GM12878 (cell line): ENCODE measurements around the gene ZNF423. TPM values are rescaled to one million over a fixed set of nuclear protein-coding genes. Genes with fewer than 3 reads are reported as not detected.

ENCODE experiments used
- ATAC-seq: fragments of 200-7000 bp; cut with Tn5 transposase; 3 replicates; pipeline ENCODE4 v1.9.1; 2020; ENCODE audit warnings: mild to moderate bottlenecking, moderate library complexity
- BruUV-seq: library from RNA; stranded (reverse); fragments of 400-500 nt; replicated peaks from 2 replicates; lab custom pipeline; 2021; lab: Mats Ljungman, UMichigan
- CTCF ChIA-PET: fragments of 300-600 bp; sonication (Branson Sonifier 250); formaldehyde crosslinking; extraction: SDS; loops from one replicate; lab custom pipeline; 2021; ENCODE audit warnings: inconsistent platforms; lab: Yijun Ruan, JAX
- POLR2A ChIA-PET: fragments of 350-600 bp; formaldehyde crosslinking; extraction: SDS; loops from one replicate; lab custom pipeline; 2021; ENCODE audit warnings: inconsistent platforms; lab: Charles Lee
- RAD21 ChIA-PET: fragments of 300-600 bp; sonication (Branson Sonifier 250); formaldehyde crosslinking; loops from one replicate; lab custom pipeline; 2023; ENCODE audit warnings: antibody characterized with exemption; ENCODE audit not compliant: unreplicated experiment; lab: Charles Lee
- SMC1A ChIA-PET: fragments of 300-600 bp; sonication (Branson Sonifier 250); formaldehyde crosslinking; loops from one replicate; lab custom pipeline; 2023; ENCODE audit not compliant: unreplicated experiment, uncharacterized antibody; lab: Charles Lee
- DNase-seq: peaks from one replicate; pipeline ENCODE4 v3.0.0-alpha.2; 2011; ENCODE audit warnings: low read depth, low spot score
- FAIRE-seq: peaks from 3 replicates; lab custom pipeline; 2011; peaks lifted over from hg19 to GRCh38; lab: Jason Lieb, UNC
- H2AFZ ChIP-seq: 2 replicates; pipeline ENCODE4 v1.6.0; 2011; ENCODE audit warnings: low read depth, low read length, control low read depth; ENCODE audit not compliant: control insufficient read depth
- H3K27ac ChIP-seq: 2 replicates; pipeline ENCODE4 v1.5.1; 2011; ENCODE audit warnings: control low read depth; ENCODE audit not compliant: control insufficient read depth, insufficient read depth
- H3K27me3 ChIP-seq, 2 experiments: replicated peaks in 1 of 2; 2 replicates each; pipeline versions ENCODE4 v1.6.0 to v1.6.1; 2011; ENCODE audit warnings: low read length in 1 of 2; ENCODE audit not compliant: control insufficient read depth in 2 of 2, insufficient read depth in 2 of 2
- H3K36me3 ChIP-seq, 2 experiments: 2 replicates each; pipeline ENCODE4 v1.5.1; 2011; ENCODE audit warnings: low read length in 1 of 2; ENCODE audit not compliant: control insufficient read depth in 2 of 2, insufficient read depth in 2 of 2
- H3K4me1 ChIP-seq: 2 replicates; pipeline ENCODE4 v1.6.1; 2011; ENCODE audit warnings: mild to moderate bottlenecking, low read length, moderate library complexity, mixed read lengths; ENCODE audit not compliant: control insufficient read depth, insufficient read depth
- H3K4me2 ChIP-seq: 2 replicates; pipeline ENCODE4 v1.6.0; 2011; ENCODE audit warnings: control low read depth; ENCODE audit not compliant: control insufficient read depth, insufficient read depth
- H3K4me3 ChIP-seq: fragments of 200-600 bp; sonication (generic); 2 replicates; pipeline ENCODE4 v1.5.1; 2016
- H3K79me2 ChIP-seq: 2 replicates; pipeline ENCODE4 v1.6.0; 2011; ENCODE audit warnings: low read length; ENCODE audit not compliant: control insufficient read depth, insufficient read depth
- H3K9ac ChIP-seq: 2 replicates; pipeline ENCODE4 v1.8.0; 2011; ENCODE audit warnings: low read length, control low read depth, mixed read lengths; ENCODE audit not compliant: control insufficient read depth, insufficient read depth
- H3K9me3 ChIP-seq: replicated peaks from 3 replicates; pipeline ENCODE4 v1.5.1; 2011; ENCODE audit warnings: mild to moderate bottlenecking, low read length; ENCODE audit not compliant: control insufficient read depth, insufficient read depth
- H4K20me1 ChIP-seq: 2 replicates; pipeline ENCODE4 v1.6.0; 2011; ENCODE audit not compliant: control insufficient read depth, insufficient read depth
- BMI1 ChIP-seq: fragments of 450-650 bp; IDR thresholded peaks from 2 replicates; pipeline ENCODE4 v1.6.1; 2016; ENCODE audit warnings: mild to moderate bottlenecking, moderate library complexity, borderline replicate concordance
- FOXM1 ChIP-seq: IDR thresholded peaks from 2 replicates; pipeline ENCODE4 v1.6.1; 2012; ENCODE audit warnings: low read depth, mild to moderate bottlenecking, inconsistent platforms, low read length, moderate library complexity
- NR2F1 ChIP-seq: fragments of 450-650 bp; conservative IDR thresholded peaks from 2 replicates; pipeline ENCODE4 v1.6.1; 2017; ENCODE audit warnings: mild to moderate bottlenecking
- WGBS: methylation state at CpG from one replicate; pipeline ENCODE4 v1.1.6; 2016; ENCODE audit warnings: low lambda C conversion rate; ENCODE audit not compliant: insufficient replicate concordance, insufficient coverage; ENCODE audit errors: missing lambda C conversion rate; 5-methylcytosine and 5-hydroxymethylcytosine counted together
- in situ Hi-C: fragments of 300-500 bp; cut with MboI; formaldehyde crosslinking; loops from 9 replicates; pipeline ENCODE4 v1.14.3; 2018; ENCODE audit warnings: mixed read lengths
- intact Hi-C: fragments of 100-400 bp; cut with micrococcal nuclease; formaldehyde crosslinking; loops from one replicate; pipeline ENCODE4 v1.14.2; 2022; ENCODE audit not compliant: unreplicated experiment
- polyA plus RNA-seq, 11 experiments: library from polyadenylated mRNA; depleted of rRNA in 4 of 11; unstranded in 6 of 11; stranded (reverse) in 5 of 11; fragments of >200 nt; fragmentation: Nextera tagmentation in 4 of 11; fragmentation: Illumina TruSeq in 1 of 11; extraction: Ambion mirVana in 4 of 11; extraction: Trizol in 1 of 11; gene quantifications; 1 replicate in 1 of 11; 2 replicates in 10 of 11; pipeline versions ENCODE4 v1.2.1 to v1.2.3, GENCODE V29; 2011 to 2016; ENCODE audit warnings: inconsistent platforms in 2 of 11, missing spikeins in 2 of 11, low read depth in 1 of 11
- total RNA-seq, 4 experiments: library from RNA; depleted of rRNA in 3 of 4; stranded (reverse); fragments of >200 nt in 3 of 4; fragmentation: Illumina TruSeq in 1 of 4; extraction: Trizol in 1 of 4; gene quantifications; 2 replicates each; pipeline versions ENCODE4 v1.2.1 to v1.2.3, GENCODE V29; 2013 to 2021
- TF ChIP-seq, protein P1 (sequence below): fragments of 450-650 bp; conservative IDR thresholded peaks from 2 replicates; pipeline ENCODE4 v1.6.1; 2017; ENCODE audit warnings: mild to moderate bottlenecking, moderate library complexity
- TF ChIP-seq, protein P2 (sequence below): IDR thresholded peaks from 2 replicates; pipeline ENCODE4 v1.6.1; 2012; ENCODE audit warnings: low read length, inconsistent platforms
- TF ChIP-seq, protein P3 (sequence below): fragments of 450-650 bp; IDR thresholded peaks from 2 replicates; pipeline ENCODE4 v1.6.1; 2016; ENCODE audit warnings: mild to moderate bottlenecking
- TF ChIP-seq, protein P4 (sequence below): fragments of 450-650 bp; formaldehyde crosslinking; IDR thresholded peaks from 2 replicates; pipeline ENCODE4 v1.5.0; 2022; ENCODE audit warnings: mild to moderate bottlenecking, missing genetic modification characterization
- TF ChIP-seq, protein P5 (sequence below): fragments of 450-650 bp; IDR thresholded peaks from 2 replicates; pipeline ENCODE4 v1.6.1; 2017; ENCODE audit warnings: mild to moderate bottlenecking, moderate library complexity
- TF ChIP-seq, protein P6 (sequence below): fragments of 150-350 bp; IDR thresholded peaks from 2 replicates; pipeline ENCODE4 v1.6.1; 2014; ENCODE audit warnings: mild to moderate bottlenecking, low read depth, low read length

The ZNF423 gene
- total and polyA plus RNA-seq, 10 of the 15 experiments (the other 5 are each of a cell fraction or from before 2014, with no cell fraction given), result 0.03 to 0.64 (median 0.10) TPM

DNA sequence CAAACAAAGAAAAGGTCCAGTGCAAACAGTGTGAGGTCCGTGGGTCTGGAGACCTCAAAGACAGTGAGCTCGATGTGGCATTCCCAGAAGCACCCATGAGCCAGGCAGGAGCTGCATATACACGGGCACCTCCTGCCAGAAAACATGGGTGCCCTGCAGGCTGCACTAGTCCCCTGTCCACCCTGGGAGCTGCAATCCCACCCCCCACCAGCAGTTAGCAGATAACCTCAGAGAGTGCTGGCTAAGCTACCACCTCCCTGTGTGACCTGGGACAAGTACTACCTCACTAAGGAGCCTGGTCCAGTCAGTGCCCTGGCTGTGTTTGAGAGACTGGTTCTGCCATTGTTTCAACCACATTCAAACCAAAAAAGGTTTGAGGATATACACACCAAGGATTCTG, 135.7 kb downstream of the ZNF423 start:
- Histone ChIP-seq H3K4me1 (no peaks in the 10 kb centered on the region), H2AFZ (no peak overlapping the region), H3K9me3 (no peaks in the 10 kb centered on the region), H4K20me1 (no peaks in the 10 kb centered on the region), H3K36me3 (no peaks in the 10 kb centered on the region), H3K27ac (no peak overlapping the region), H3K27me3 (peaks cover 0 to 3% of the 10 kb centered on the region in 2 experiments; a peak in 1 of 4 replicates), H3K4me2 (no peak overlapping the region), H3K79me2 (no peaks in the 10 kb centered on the region), H3K4me3 (no peak overlapping the region), H3K9ac (no peak overlapping the region)
- no TSS peak for BruUV-seq
- ChIA-PET POLR2A (no interaction called here), CTCF (no interaction called here), RAD21 (no interaction called here), SMC1A (no interaction called here)
- in situ Hi-C loops (no loop called here), intact Hi-C loops (no loop called here)
- FAIRE-seq (no peak), DNase-seq (no peak), ATAC-seq (no peak)
- 0% methylated on average over 3 of the region's 3 CpGs for WGBS
- TF ChIP-seq FOXM1, result no peak
- TF ChIP-seq, protein P1, sequence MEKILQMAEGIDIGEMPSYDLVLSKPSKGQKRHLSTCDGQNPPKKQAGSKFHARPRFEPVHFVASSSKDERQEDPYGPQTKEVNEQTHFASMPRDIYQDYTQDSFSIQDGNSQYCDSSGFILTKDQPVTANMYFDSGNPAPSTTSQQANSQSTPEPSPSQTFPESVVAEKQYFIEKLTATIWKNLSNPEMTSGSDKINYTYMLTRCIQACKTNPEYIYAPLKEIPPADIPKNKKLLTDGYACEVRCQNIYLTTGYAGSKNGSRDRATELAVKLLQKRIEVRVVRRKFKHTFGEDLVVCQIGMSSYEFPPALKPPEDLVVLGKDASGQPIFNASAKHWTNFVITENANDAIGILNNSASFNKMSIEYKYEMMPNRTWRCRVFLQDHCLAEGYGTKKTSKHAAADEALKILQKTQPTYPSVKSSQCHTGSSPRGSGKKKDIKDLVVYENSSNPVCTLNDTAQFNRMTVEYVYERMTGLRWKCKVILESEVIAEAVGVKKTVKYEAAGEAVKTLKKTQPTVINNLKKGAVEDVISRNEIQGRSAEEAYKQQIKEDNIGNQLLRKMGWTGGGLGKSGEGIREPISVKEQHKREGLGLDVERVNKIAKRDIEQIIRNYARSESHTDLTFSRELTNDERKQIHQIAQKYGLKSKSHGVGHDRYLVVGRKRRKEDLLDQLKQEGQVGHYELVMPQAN, result no peak
- TF ChIP-seq, protein P2, sequence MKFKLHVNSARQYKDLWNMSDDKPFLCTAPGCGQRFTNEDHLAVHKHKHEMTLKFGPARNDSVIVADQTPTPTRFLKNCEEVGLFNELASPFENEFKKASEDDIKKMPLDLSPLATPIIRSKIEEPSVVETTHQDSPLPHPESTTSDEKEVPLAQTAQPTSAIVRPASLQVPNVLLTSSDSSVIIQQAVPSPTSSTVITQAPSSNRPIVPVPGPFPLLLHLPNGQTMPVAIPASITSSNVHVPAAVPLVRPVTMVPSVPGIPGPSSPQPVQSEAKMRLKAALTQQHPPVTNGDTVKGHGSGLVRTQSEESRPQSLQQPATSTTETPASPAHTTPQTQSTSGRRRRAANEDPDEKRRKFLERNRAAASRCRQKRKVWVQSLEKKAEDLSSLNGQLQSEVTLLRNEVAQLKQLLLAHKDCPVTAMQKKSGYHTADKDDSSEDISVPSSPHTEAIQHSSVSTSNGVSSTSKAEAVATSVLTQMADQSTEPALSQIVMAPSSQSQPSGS, result no peak
- no peak for TF ChIP-seq BMI1
- no peak for TF ChIP-seq NR2F1
- TF ChIP-seq, protein P3, sequence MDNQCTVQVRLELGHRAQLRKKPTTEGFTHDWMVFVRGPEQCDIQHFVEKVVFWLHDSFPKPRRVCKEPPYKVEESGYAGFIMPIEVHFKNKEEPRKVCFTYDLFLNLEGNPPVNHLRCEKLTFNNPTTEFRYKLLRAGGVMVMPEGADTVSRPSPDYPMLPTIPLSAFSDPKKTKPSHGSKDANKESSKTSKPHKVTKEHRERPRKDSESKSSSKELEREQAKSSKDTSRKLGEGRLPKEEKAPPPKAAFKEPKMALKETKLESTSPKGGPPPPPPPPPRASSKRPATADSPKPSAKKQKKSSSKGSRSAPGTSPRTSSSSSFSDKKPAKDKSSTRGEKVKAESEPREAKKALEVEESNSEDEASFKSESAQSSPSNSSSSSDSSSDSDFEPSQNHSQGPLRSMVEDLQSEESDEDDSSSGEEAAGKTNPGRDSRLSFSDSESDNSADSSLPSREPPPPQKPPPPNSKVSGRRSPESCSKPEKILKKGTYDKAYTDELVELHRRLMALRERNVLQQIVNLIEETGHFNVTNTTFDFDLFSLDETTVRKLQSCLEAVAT, result no peak
- TF ChIP-seq, protein P4, sequence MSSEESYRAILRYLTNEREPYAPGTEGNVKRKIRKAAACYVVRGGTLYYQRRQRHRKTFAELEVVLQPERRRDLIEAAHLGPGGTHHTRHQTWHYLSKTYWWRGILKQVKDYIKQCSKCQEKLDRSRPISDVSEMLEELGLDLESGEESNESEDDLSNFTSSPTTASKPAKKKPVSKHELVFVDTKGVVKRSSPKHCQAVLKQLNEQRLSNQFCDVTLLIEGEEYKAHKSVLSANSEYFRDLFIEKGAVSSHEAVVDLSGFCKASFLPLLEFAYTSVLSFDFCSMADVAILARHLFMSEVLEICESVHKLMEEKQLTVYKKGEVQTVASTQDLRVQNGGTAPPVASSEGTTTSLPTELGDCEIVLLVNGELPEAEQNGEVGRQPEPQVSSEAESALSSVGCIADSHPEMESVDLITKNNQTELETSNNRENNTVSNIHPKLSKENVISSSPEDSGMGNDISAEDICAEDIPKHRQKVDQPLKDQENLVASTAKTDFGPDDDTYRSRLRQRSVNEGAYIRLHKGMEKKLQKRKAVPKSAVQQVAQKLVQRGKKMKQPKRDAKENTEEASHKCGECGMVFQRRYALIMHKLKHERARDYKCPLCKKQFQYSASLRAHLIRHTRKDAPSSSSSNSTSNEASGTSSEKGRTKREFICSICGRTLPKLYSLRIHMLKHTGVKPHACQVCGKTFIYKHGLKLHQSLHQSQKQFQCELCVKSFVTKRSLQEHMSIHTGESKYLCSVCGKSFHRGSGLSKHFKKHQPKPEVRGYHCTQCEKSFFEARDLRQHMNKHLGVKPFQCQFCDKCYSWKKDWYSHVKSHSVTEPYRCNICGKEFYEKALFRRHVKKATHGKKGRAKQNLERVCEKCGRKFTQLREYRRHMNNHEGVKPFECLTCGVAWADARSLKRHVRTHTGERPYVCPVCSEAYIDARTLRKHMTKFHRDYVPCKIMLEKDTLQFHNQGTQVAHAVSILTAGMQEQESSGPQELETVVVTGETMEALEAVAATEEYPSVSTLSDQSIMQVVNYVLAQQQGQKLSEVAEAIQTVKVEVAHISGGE (CRISPR knock-in tag), result no peak
- TF ChIP-seq, protein P5, sequence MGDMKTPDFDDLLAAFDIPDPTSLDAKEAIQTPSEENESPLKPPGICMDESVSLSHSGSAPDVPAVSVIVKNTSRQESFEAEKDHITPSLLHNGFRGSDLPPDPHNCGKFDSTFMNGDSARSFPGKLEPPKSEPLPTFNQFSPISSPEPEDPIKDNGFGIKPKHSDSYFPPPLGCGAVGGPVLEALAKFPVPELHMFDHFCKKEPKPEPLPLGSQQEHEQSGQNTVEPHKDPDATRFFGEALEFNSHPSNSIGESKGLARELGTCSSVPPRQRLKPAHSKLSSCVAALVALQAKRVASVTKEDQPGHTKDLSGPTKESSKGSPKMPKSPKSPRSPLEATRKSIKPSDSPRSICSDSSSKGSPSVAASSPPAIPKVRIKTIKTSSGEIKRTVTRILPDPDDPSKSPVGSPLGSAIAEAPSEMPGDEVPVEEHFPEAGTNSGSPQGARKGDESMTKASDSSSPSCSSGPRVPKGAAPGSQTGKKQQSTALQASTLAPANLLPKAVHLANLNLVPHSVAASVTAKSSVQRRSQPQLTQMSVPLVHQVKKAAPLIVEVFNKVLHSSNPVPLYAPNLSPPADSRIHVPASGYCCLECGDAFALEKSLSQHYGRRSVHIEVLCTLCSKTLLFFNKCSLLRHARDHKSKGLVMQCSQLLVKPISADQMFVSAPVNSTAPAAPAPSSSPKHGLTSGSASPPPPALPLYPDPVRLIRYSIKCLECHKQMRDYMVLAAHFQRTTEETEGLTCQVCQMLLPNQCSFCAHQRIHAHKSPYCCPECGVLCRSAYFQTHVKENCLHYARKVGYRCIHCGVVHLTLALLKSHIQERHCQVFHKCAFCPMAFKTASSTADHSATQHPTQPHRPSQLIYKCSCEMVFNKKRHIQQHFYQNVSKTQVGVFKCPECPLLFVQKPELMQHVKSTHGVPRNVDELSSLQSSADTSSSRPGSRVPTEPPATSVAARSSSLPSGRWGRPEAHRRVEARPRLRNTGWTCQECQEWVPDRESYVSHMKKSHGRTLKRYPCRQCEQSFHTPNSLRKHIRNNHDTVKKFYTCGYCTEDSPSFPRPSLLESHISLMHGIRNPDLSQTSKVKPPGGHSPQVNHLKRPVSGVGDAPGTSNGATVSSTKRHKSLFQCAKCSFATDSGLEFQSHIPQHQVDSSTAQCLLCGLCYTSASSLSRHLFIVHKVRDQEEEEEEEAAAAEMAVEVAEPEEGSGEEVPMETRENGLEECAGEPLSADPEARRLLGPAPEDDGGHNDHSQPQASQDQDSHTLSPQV, result no peak
- TF ChIP-seq, protein P6, sequence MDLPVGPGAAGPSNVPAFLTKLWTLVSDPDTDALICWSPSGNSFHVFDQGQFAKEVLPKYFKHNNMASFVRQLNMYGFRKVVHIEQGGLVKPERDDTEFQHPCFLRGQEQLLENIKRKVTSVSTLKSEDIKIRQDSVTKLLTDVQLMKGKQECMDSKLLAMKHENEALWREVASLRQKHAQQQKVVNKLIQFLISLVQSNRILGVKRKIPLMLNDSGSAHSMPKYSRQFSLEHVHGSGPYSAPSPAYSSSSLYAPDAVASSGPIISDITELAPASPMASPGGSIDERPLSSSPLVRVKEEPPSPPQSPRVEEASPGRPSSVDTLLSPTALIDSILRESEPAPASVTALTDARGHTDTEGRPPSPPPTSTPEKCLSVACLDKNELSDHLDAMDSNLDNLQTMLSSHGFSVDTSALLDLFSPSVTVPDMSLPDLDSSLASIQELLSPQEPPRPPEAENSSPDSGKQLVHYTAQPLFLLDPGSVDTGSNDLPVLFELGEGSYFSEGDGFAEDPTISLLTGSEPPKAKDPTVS, result no peak
